Stimulated activated naive CD8-positive, alpha-beta T cell treated with anti-CD3 and anti-CD28 coated beads, Interleukin-15, Interleukin-2, amounts not matched to agents 100 ng/mL and 50 ng/mL, for 24 hours (primary cell): ENCODE results near the gene NUMBL.

Experiments used
- H3K27ac Mint-ChIP-seq: one replicate; pipeline ENCODE4 v1.8.0; 2021; ENCODE audit warnings: mild to moderate bottlenecking, mixed read lengths
- H3K27me3 Mint-ChIP-seq: one replicate; pipeline ENCODE4 v1.8.0; 2021; ENCODE audit warnings: mixed read lengths
- H3K36me3 Mint-ChIP-seq: one replicate; pipeline ENCODE4 v1.8.0; 2021; ENCODE audit warnings: low read depth, mixed read lengths
- H3K4me1 Mint-ChIP-seq: one replicate; pipeline ENCODE4 v1.8.0; 2021; ENCODE audit warnings: low read depth, mixed read lengths
- H3K4me3 Mint-ChIP-seq: one replicate; pipeline ENCODE4 v1.8.0; 2021; ENCODE audit warnings: mild to moderate bottlenecking, mixed read lengths
- H3K9me3 Mint-ChIP-seq: one replicate; pipeline ENCODE4 v1.8.0; 2021; ENCODE audit warnings: mixed read lengths

Gene NUMBL

GRCh38 chr19:40646743-40647254 is 43.7 kb downstream of the NUMBL start:
- H3K4me3 Mint-ChIP-seq: no peak overlapping the region
- no peak overlapping the region for H3K27ac Mint-ChIP-seq
- no peaks in the 10 kb centered on the region for H3K9me3 Mint-ChIP-seq
- H3K36me3 Mint-ChIP-seq: no peaks in the 10 kb centered on the region
- peaks cover 11% of the 10 kb centered on the region for H3K27me3 Mint-ChIP-seq
- H3K4me1 Mint-ChIP-seq: peaks cover 5% of the 10 kb centered on the region

- Mint-ChIP-seq H3K27me3 (peaks cover 11% of the 10 kb centered on the region), H3K9me3 (no peaks in the 10 kb centered on the region), H3K4me1 (peaks cover 5% of the 10 kb centered on the region), H3K27ac (no peak overlapping the region), H3K4me3 (no peak overlapping the region), H3K36me3 (no peaks in the 10 kb centered on the region)
Observed at GRCh38 chr19:40642757-40643305, 47.6 kb downstream of the NUMBL start.

GRCh38 chr19:40642051-40642706 is 48.3 kb downstream of the NUMBL start:
- Mint-ChIP-seq H3K36me3 (no peaks in the 10 kb centered on the region), H3K4me1 (peaks cover 5% of the 10 kb centered on the region), H3K27me3 (peaks cover 11% of the 10 kb centered on the region), H3K4me3 (no peak overlapping the region), H3K9me3 (no peaks in the 10 kb centered on the region), H3K27ac (no peak overlapping the region)

- H3K36me3 Mint-ChIP-seq: no peaks in the 10 kb centered on the region
- peaks cover 5% of the 10 kb centered on the region for H3K4me1 Mint-ChIP-seq
- H3K9me3 Mint-ChIP-seq: no peaks in the 10 kb centered on the region
- H3K27ac Mint-ChIP-seq: no peak overlapping the region
- peaks cover 7% of the 10 kb centered on the region for H3K27me3 Mint-ChIP-seq
- H3K4me3 Mint-ChIP-seq: no peak overlapping the region
Observed at GRCh38 chr19:40641281-40641680, 49.2 kb downstream of the NUMBL start.

GRCh38 chr19:40640744-40641143 is 49.7 kb downstream of the NUMBL start:
- Mint-ChIP-seq H3K27me3 (peaks cover 1% of the 10 kb centered on the region), H3K4me3 (no peak overlapping the region), H3K36me3 (no peaks in the 10 kb centered on the region), H3K4me1 (no peaks in the 10 kb centered on the region), H3K9me3 (no peaks in the 10 kb centered on the region), H3K27ac (no peak overlapping the region)

GRCh38 chr19:40639638-40639982 is 50.8 kb downstream of the NUMBL start:
- Mint-ChIP-seq H3K27me3 (peaks cover 6% of the 10 kb centered on the region), H3K36me3 (no peaks in the 10 kb centered on the region), H3K4me3 (no peak overlapping the region), H3K4me1 (peaks cover under 1% of the 10 kb centered on the region), H3K27ac (no peak overlapping the region), H3K9me3 (no peaks in the 10 kb centered on the region)

- Mint-ChIP-seq H3K4me3 (no peak overlapping the region), H3K27me3 (peaks cover 6% of the 10 kb centered on the region), H3K36me3 (no peaks in the 10 kb centered on the region), H3K4me1 (peaks cover 13% of the 10 kb centered on the region), H3K27ac (no peak overlapping the region), H3K9me3 (no peaks in the 10 kb centered on the region)
Observed at GRCh38 chr19:40638327-40638726, 52.1 kb downstream of the NUMBL start.

- no peak overlapping the region for H3K27ac Mint-ChIP-seq
- peaks cover 5% of the 10 kb centered on the region for H3K36me3 Mint-ChIP-seq
- no peaks in the 10 kb centered on the region for H3K9me3 Mint-ChIP-seq
- peaks cover 19% of the 10 kb centered on the region for H3K4me1 Mint-ChIP-seq
- H3K27me3 Mint-ChIP-seq: peaks cover 6% of the 10 kb centered on the region
- no peak overlapping the region for H3K4me3 Mint-ChIP-seq
Observed at GRCh38 chr19:40633207-40633606, 57.2 kb downstream of the NUMBL start.

GRCh38 chr19:40632311-40633036 is 58.0 kb downstream of the NUMBL start:
- Mint-ChIP-seq H3K9me3 (no peaks in the 10 kb centered on the region), H3K27ac (no peak overlapping the region), H3K4me1 (peaks cover 19% of the 10 kb centered on the region), H3K36me3 (peaks cover 5% of the 10 kb centered on the region), H3K4me3 (no peak overlapping the region), H3K27me3 (peaks cover 6% of the 10 kb centered on the region)

- Mint-ChIP-seq H3K9me3 (no peaks in the 10 kb centered on the region), H3K27me3 (peaks cover 5% of the 10 kb centered on the region), H3K27ac (no peak overlapping the region), H3K4me1 (peaks cover 19% of the 10 kb centered on the region), H3K4me3 (no peak overlapping the region), H3K36me3 (peaks cover 21% of the 10 kb centered on the region)
Observed at GRCh38 chr19:40630571-40631160, 59.8 kb downstream of the NUMBL start.

- Mint-ChIP-seq H3K9me3 (no peaks in the 10 kb centered on the region), H3K4me3 (no peak overlapping the region), H3K27ac (no peak overlapping the region), H3K4me1 (peaks cover 20% of the 10 kb centered on the region), H3K27me3 (no peaks in the 10 kb centered on the region), H3K36me3 (peaks cover 30% of the 10 kb centered on the region)
Observed at GRCh38 chr19:40629346-40629745, 61.1 kb downstream of the NUMBL start.

GRCh38 chr19:40627486-40628279 is 62.8 kb downstream of the NUMBL start:
- H3K27ac Mint-ChIP-seq: no peak overlapping the region
- H3K4me3 Mint-ChIP-seq: no peak overlapping the region
- H3K9me3 Mint-ChIP-seq: no peaks in the 10 kb centered on the region
- peaks cover 40% of the 10 kb centered on the region for H3K36me3 Mint-ChIP-seq
- no peaks in the 10 kb centered on the region for H3K27me3 Mint-ChIP-seq
- peaks cover 8% of the 10 kb centered on the region for H3K4me1 Mint-ChIP-seq

GRCh38 chr19:40626918-40627317 is 63.5 kb downstream of the NUMBL start:
- Mint-ChIP-seq H3K9me3 (no peaks in the 10 kb centered on the region), H3K27me3 (no peaks in the 10 kb centered on the region), H3K36me3 (peaks cover 43% of the 10 kb centered on the region), H3K4me1 (peaks cover 8% of the 10 kb centered on the region), H3K4me3 (no peak overlapping the region), H3K27ac (no peak overlapping the region)

- H3K27me3 Mint-ChIP-seq: no peaks in the 10 kb centered on the region
- peaks cover 54% of the 10 kb centered on the region for H3K36me3 Mint-ChIP-seq
- H3K27ac Mint-ChIP-seq: peak overlapping the region; percentile 78
- H3K9me3 Mint-ChIP-seq: no peaks in the 10 kb centered on the region
- H3K4me3 Mint-ChIP-seq: no peak overlapping the region
- H3K4me1 Mint-ChIP-seq: peaks cover 12% of the 10 kb centered on the region
Observed at GRCh38 chr19:40625406-40626120, 64.9 kb downstream of the NUMBL start.
